ENCODE data around the gene MICU1. TPM values are rescaled to one million over a fixed set of nuclear protein-coding genes. Genes with fewer than 3 reads are reported as not detected.

The MICU1 gene
- total RNA-seq, 1 donor from 2014 or later, result 28.7 TPM

- no peak for FAIRE-seq
Observed at GRCh38 chr10:72539137-72539536, 86.7 kb downstream of the MICU1 start.

GRCh38 chr10:72525689-72526088, 100.2 kb downstream of the MICU1 start:
- Histone ChIP-seq H3K79me2 (ENCODE audit: insufficient read depth, low read length) (no peaks in the 10 kb centered on the region), H3K4me1 (ENCODE audit: insufficient read depth, low read length) (no peaks in the 10 kb centered on the region), H3K9me3 (ENCODE audit: insufficient read depth, low read depth, low read length) (no peaks in the 10 kb centered on the region), H3K27ac (ENCODE audit: low read depth, low read length) (no peak overlapping the region), H2AFZ (ENCODE audit: low read depth, low read length) (no peak overlapping the region), H3K36me3 (ENCODE audit: insufficient read depth, low read length) (no peaks in the 10 kb centered on the region), H3K4me2 (ENCODE audit: low read length) (no peak overlapping the region), H3K27me3 (ENCODE audit: insufficient read depth, low read length) (no peaks in the 10 kb centered on the region), H3K4me3 (ENCODE audit: insufficient read depth, low read depth, low read length) (no peak overlapping the region), H3K9ac (ENCODE audit: low read length) (no peak overlapping the region), H4K20me1 (ENCODE audit: insufficient read depth, low read length) (no peaks in the 10 kb centered on the region)
- no peak overlapping the region for H3K4me3 Mint-ChIP-seq (ENCODE audit: unreplicated experiment)
- no peak overlapping the region for H3K27ac Mint-ChIP-seq (ENCODE audit: unreplicated experiment)
- H3K36me3 Mint-ChIP-seq (ENCODE audit: low read depth, unreplicated experiment), result no peaks in the 10 kb centered on the region
- H3K4me1 Mint-ChIP-seq (ENCODE audit: low read depth, unreplicated experiment), result peaks cover 7% of the 10 kb centered on the region
- FAIRE-seq, result no peak
- H3K27me3 Mint-ChIP-seq (ENCODE audit: low read depth, unreplicated experiment), result no peaks in the 10 kb centered on the region
- H3K9me3 Mint-ChIP-seq (ENCODE audit: unreplicated experiment), result no peaks in the 10 kb centered on the region
- TF ChIP-seq EZH2 (IDR thresholded peaks at IDR 0.05; ENCODE audit: insufficient read depth, low read length), result no peak
- TF ChIP-seq, protein P1, sequence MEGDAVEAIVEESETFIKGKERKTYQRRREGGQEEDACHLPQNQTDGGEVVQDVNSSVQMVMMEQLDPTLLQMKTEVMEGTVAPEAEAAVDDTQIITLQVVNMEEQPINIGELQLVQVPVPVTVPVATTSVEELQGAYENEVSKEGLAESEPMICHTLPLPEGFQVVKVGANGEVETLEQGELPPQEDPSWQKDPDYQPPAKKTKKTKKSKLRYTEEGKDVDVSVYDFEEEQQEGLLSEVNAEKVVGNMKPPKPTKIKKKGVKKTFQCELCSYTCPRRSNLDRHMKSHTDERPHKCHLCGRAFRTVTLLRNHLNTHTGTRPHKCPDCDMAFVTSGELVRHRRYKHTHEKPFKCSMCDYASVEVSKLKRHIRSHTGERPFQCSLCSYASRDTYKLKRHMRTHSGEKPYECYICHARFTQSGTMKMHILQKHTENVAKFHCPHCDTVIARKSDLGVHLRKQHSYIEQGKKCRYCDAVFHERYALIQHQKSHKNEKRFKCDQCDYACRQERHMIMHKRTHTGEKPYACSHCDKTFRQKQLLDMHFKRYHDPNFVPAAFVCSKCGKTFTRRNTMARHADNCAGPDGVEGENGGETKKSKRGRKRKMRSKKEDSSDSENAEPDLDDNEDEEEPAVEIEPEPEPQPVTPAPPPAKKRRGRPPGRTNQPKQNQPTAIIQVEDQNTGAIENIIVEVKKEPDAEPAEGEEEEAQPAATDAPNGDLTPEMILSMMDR (IDR thresholded peaks at IDR 0.05; ENCODE audit: insufficient read depth, low read depth, low read length), result no peak
- no peak for DNase-seq (ENCODE audit: low read depth)

More at GRCh38 chr10:72539137-72539536, 86.7 kb downstream of the MICU1 start:
- H3K4me1 ChIP-seq (ENCODE audit: insufficient read depth, low read length), result no peaks in the 10 kb centered on the region
- H3K9me3 ChIP-seq (ENCODE audit: insufficient read depth, low read depth, low read length), result peaks cover 7% of the 10 kb centered on the region
- Mint-ChIP-seq H3K36me3 (ENCODE audit: low read depth, unreplicated experiment) (peaks cover 27% of the 10 kb centered on the region), H3K9me3 (ENCODE audit: unreplicated experiment) (peaks cover 7% of the 10 kb centered on the region), H3K4me3 (ENCODE audit: unreplicated experiment) (no peak overlapping the region), H3K27me3 (ENCODE audit: low read depth, unreplicated experiment) (no peaks in the 10 kb centered on the region), H3K4me1 (ENCODE audit: low read depth, unreplicated experiment) (no peaks in the 10 kb centered on the region), H3K27ac (ENCODE audit: unreplicated experiment) (no peak overlapping the region)
- no peaks in the 10 kb centered on the region for H4K20me1 ChIP-seq (ENCODE audit: insufficient read depth, low read length)
- H2AFZ ChIP-seq (ENCODE audit: low read depth, low read length), result no peak overlapping the region
- no peaks in the 10 kb centered on the region for H3K27me3 ChIP-seq (ENCODE audit: insufficient read depth, low read length)
- DNase-seq (ENCODE audit: low read depth), result no peak
- H3K27ac ChIP-seq (ENCODE audit: low read depth, low read length), result no peak overlapping the region
- H3K36me3 ChIP-seq (ENCODE audit: insufficient read depth, low read length), result peaks cover 2% of the 10 kb centered on the region
- H3K4me3 ChIP-seq (ENCODE audit: insufficient read depth, low read depth, low read length), result no peak overlapping the region
- no peaks in the 10 kb centered on the region for H3K79me2 ChIP-seq (ENCODE audit: insufficient read depth, low read length)
- TF ChIP-seq, protein P1 (IDR thresholded peaks at IDR 0.05; ENCODE audit: insufficient read depth, low read depth, low read length), result no peak
- TF ChIP-seq EZH2 (IDR thresholded peaks at IDR 0.05; ENCODE audit: insufficient read depth, low read length), result no peak
- H3K9ac ChIP-seq (ENCODE audit: low read length), result no peak overlapping the region
- H3K4me2 ChIP-seq (ENCODE audit: low read length), result no peak overlapping the region

- DNase-seq (ENCODE audit: low read depth), result peak; percentile 20
- no peaks in the 10 kb centered on the region for H3K27me3 ChIP-seq (ENCODE audit: insufficient read depth, low read length)
- no peaks in the 10 kb centered on the region for H3K79me2 ChIP-seq (ENCODE audit: insufficient read depth, low read length)
- Mint-ChIP-seq H3K27ac (ENCODE audit: unreplicated experiment) (no peak overlapping the region), H3K9me3 (ENCODE audit: unreplicated experiment) (no peaks in the 10 kb centered on the region), H3K36me3 (ENCODE audit: low read depth, unreplicated experiment) (no peaks in the 10 kb centered on the region), H3K4me1 (ENCODE audit: low read depth, unreplicated experiment) (peaks cover 7% of the 10 kb centered on the region), H3K27me3 (ENCODE audit: low read depth, unreplicated experiment) (no peaks in the 10 kb centered on the region), H3K4me3 (ENCODE audit: unreplicated experiment) (no peak overlapping the region)
- H3K27ac ChIP-seq (ENCODE audit: low read depth, low read length), result no peak overlapping the region
- H3K9ac ChIP-seq (ENCODE audit: low read length), result no peak overlapping the region
- no peak for TF ChIP-seq EZH2 (IDR thresholded peaks at IDR 0.05; ENCODE audit: insufficient read depth, low read length)
- TF ChIP-seq, protein P1 (IDR thresholded peaks at IDR 0.05; ENCODE audit: insufficient read depth, low read depth, low read length), result no peak
- no peaks in the 10 kb centered on the region for H3K4me1 ChIP-seq (ENCODE audit: insufficient read depth, low read length)
- no peak overlapping the region for H3K4me3 ChIP-seq (ENCODE audit: insufficient read depth, low read depth, low read length)
- H3K9me3 ChIP-seq (ENCODE audit: insufficient read depth, low read depth, low read length), result no peaks in the 10 kb centered on the region
- no peak overlapping the region for H2AFZ ChIP-seq (ENCODE audit: low read depth, low read length)
- FAIRE-seq, result no peak
- H3K4me2 ChIP-seq (ENCODE audit: low read length), result no peak overlapping the region
- no peaks in the 10 kb centered on the region for H3K36me3 ChIP-seq (ENCODE audit: insufficient read depth, low read length)
- H4K20me1 ChIP-seq (ENCODE audit: insufficient read depth, low read length), result no peaks in the 10 kb centered on the region
Observed at GRCh38 chr10:72525277-72525676, 100.6 kb downstream of the MICU1 start.

Data from astrocyte (in vitro differentiated cells and primary cell).